GM21528 (cell line): Measurements from ENCODE around the gene RPS16.
A peak's percentile ranks its signal among the peaks of the same experiment; 100 is the strongest.
"Not testable (repeated sequence)": the region's sequence is repeated elsewhere in the genome, so short reads cannot be mapped to it uniquely, and the experiment has no call there.

Experiments used
- ATAC-seq: cut with Tn5 transposase; IDR thresholded peaks from one replicate; pipeline ENCODE4 v1.9.1; 2021; ENCODE audit warnings: mild to moderate bottlenecking, moderate library complexity; ENCODE audit not compliant: unreplicated experiment, low FRiP score

RPS16 gene

DNA sequence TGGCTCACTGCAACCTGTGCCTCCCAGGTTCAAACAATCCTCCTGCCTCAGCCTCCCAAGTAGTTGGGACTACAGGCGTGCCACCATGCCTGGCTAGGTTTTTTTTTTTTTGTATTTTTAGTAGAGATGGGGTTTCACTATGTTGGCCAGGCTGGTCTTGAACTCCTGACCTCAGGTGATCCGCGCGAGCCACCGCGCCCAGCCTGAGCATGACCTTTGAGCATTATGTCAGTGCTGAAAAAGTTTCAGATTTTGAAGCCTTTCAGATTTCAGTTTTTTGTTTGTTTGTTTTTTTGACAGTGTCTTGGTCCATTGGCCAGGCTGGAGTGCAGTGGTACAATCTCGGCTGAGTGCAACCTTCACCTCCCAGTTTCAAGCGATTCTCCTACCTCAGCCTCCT lies 15.5 kb upstream of the RPS16 start:
- not testable (repeated sequence) for ATAC-seq

DNA sequence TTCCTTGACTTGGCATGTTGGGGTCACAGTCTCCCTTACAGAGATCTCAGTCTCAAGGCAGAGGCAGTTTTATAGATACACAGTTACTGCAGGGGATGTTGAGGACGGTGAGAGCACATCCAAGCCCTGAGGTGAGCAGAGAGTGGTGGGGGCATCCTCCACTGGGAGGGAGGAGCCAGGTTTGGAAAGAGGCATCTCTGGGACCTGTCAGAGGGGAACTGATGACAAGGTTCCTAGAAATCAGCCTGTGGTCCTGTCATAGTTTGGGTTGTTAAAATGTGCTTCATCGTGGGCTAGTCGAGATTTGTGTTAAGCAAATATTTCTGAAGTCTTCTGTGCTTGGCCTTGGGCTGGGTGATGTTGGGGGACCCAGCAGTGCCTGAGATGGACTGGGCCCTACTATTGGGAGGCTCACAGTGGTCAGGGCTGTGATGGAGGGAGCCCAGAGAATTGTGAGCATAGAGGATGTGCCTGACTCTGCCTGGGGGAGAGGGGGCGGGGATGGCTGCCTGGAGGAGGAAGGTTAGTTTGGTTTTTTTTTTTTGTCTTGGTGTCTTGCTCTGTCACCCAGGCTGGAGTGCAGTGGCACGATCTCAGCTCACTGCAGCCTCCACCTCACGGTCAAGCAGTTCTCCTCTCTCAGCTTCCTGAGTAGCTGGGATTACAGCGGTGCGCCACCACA lies 13.5 kb upstream of the RPS16 start:
- ATAC-seq: no peak

DNA sequence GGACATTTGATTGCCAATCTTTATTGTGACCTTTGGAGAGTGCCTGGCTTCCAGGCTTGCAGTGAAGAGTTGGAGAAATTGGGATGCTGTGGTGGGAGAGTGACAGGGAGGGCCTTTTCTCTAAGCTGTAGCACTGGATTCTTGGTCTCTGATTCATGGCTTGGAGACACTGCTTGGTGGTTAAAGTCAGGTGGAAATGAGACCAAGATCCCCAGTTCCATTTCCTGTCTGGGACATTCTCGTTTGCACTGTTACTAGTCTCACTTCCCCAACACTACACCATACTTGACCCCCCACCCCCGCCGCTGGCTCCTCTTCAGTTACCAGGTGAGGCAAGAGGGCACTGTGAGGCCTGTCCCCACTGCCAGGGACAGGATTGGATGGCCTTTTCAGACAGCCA lies 12.5 kb upstream of the RPS16 start:
- ATAC-seq: no peak

DNA sequence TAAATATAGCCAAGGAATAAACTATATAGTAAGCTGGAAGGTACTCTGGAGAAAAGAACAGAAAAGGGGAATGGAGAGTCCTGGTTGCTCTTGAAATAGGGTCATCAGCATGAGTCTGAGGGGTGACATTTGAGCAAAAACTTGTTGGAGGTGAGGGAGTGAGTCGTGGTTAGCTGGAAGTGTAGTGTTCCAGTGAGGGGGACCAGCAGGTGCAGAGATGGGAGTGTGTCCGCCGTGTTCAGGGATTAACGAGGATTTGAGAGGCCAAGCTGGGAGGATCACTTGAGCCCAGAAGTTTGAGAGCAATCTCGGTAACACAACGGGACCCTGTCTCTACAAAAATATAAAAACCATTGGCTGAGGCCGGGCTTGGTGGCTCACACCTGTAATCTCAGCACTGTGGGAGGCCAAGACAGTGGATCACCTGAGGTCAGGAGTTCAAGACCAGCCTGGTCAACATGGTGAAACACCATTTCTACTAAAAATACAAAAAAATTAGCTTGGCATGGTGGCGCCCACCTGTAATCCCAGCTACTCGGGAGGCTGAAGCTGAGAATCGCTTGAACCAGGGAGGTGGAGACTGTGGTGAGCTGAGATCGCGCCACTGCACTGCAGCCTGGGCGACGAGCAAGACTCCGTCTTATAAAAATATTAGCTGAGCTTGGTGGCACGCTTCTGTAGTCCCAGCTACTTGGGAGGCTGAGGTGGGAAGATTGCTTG lies 10.8 kb upstream of the RPS16 start:
- no peak for ATAC-seq

DNA sequence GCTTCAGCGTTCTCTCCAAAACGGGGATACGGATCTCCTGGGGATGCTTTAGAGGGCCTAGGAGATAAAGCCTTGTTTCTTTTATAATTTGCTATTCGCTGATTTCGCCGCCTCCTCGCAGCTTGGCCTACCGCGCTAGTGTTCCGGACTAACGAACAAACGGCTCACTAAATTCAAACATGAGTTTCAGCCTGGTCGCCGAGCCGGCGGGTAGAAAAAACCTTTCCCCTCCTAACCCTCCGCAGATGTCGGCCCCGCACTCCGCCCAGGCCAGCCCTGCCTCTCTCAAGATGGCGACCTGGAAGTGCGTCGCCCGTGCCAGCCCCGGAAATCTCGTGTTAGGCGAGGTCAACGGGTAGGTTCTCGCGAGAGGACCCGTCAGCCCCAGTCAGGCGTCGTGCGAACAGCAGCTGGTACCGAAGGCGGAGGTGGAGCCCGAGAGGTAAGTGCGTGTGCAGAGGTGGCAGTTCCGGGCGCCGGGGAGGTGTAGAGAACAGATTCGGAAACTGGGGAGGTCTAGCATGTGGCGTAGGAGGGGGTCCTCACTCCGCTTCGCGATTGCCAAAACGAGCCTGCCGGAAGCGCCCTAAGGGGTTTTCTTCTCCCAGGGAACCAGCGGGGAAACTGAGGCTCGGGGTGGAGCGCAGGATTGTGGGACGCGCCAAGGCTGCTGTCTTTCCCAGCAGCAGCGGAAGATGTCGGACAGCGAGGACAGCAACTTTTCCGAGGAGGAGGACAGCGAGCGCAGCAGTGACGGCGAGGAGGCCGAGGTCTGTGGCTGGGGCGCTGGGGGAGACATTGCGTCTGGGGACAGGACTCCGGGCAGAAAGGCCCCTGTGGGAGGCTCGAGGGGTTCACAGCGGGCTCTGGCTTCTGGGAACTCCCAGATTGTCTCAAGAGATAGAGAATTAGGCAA lies 9.7 kb upstream of the RPS16 start, which contains the start of gene SUPT5H:
SUPT5H (plus strand) TSS at position 387 of the 916 bp plus-strand sequence; CDS start at position 696, 309 bp downstream.
- peak; percentile 74 for ATAC-seq

DNA sequence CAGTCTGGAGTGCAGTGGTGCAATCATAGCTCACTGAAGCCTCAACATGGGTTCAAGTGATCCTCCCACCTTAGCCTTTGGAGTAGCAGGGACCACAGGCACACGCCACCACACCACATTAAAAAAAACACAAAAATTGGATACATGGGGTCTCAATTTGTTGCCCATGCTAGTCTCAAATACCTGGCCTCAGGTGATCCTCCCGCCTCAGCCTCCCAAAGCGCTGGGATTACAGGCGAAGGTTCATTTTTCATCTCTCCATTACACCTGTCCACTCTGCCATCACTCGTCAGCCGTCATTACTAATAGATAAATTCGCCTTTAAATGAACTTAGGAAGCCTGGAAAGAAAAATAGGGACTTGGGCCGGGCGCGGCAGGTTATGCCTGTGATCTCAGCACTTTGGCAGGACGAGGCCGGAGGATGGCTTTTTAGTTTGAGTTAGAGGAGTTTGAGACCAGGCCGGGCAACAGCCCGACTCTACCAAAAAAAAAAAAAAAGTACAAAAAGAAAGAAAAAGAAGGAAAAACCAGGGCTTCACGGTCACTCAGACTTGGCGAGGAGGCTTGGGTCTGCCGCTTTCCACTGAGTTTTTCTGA lies 8.9 kb upstream of the RPS16 start:
- no peak for ATAC-seq

DNA sequence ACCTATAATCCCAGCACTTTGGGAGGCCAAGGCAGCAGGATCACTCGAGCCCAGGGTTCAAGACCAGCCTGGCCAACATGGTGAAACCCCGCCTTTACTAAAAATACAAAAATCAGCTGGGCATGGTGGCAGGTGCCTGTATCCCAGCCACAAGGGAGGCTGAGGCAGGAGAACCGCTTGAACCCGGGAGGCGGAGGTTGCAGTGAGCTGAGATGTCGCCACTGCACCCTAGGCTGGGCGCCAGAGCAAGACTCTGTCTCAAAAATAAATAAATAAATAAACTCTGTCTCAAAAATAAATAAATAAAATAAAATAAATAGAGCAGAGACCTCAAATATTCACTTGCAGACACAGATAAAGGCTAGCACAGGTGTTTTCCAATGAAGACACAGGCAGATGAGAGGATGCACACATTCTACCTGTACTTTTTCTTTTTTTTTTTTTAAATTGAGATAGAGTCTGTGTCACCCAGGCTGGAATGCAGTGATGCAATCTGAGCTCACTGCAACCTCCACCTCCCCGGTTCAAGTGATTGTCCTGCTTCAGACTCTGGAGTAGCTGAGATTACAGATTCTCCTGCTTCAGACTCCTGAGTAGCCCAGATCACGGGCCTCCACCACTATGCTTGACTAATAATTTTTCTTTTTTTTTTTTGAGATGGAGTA lies 2.7 kb upstream of the RPS16 start:
- no peak for ATAC-seq

DNA sequence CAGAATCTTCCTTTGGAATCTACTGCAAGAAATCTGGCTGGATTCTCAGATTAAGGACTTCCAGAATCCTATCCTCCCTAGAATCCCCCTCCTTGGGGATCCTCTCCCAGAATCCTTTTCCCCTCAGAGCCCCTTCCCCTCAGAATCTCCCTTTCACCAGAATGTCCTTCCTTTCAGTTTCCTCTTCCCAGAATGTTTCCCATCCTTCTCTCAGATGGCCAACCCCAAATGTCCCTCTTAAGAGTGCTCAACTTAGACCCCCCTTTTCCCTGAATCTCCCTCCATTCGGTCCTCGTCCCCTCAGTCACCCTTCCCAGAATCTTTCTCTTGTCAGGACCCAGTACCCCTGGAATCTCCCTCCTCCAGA lies 584 bp upstream of the RPS16 start:
- ATAC-seq: no peak

DNA sequence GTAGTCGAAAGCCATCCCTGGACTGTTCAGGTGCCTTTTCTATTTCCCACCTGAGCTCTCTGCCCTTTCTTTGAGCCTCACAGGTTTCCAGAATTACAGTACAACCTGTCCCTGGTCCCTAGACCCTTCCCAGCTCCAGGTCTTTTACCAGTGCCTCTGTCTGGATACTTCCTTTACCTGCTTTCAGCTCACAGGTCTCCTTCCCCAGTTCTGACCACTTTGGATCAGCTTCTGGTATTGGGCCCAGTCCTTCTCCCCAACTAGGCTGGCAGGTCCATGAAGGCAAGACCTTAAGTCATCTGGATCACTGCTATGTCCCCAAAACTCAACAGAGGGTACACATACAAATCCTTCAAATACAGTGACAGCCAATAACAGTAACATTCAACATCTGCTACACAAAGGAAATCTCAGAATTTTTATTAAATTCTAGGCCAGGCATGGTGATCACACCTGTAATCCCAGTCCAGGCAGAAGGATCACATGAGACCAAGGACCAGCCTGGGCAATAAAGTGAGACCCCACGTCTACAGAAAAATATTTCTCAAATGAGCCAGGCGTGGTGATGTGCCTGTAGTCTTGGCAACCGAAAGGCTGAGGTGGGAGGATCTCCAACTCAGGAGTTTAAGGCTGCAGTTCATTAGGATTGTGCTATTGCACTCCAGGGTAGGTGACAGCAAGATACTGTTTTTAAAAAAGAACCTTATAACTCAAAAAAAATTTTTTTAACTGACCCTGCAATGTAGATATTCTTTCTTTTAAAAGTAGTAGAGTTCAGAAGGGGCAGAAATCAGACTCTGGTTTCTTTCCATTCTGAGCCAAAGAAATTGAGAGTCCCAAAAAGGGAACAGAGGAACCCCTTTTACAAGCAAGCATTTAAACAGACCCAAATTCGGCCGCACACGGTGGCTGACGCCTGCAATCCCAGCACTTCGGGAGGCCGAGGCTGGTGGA lies 1.3 kb downstream of the RPS16 start:
- no peak for ATAC-seq

DNA sequence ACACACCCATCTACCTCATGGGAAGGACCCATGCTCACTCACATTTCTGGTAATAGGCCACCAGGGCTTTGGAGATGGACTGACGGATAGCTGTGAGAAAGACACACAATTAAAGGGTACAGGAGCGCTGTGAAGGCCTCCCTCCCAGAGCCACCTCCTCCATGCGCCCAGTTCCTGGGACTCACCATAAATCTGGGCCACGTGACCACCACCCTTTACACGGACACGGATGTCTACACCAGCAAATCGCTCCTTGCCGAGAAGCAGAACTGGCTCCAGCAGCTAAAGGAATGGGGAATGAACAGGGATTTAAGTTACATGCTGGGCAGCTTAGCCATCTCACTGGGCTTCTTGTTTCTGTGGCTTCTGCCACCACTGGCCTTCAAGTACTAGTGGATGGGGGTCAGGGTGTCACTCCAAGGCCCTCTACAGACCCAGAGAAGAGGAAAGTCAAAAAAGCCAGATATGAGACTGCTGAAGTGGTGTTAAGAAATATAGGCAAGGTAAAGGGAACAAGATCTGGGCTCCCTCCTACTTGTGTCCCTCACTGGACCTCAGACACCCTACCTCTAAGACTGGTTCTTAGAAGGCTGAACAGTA lies 2.2 kb downstream of the RPS16 start:
- ATAC-seq: no peak

DNA sequence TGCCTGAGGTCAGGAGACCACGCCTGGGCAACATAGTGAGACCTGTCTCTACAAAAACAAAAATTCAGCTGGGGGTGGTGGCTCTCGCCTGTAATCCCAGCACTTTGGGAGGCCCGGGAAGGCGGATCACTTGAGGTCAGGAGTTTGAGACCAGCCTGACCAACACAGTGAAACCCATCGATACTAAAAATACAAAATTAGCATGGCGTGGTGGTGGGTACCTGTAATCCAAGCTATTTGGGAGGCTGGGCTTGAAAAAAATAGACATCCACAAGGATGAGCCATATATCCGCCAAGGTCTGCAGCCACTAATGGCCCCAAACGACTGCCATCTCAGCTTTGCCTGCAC lies 3.1 kb downstream of the RPS16 start:
- ATAC-seq: no peak

DNA sequence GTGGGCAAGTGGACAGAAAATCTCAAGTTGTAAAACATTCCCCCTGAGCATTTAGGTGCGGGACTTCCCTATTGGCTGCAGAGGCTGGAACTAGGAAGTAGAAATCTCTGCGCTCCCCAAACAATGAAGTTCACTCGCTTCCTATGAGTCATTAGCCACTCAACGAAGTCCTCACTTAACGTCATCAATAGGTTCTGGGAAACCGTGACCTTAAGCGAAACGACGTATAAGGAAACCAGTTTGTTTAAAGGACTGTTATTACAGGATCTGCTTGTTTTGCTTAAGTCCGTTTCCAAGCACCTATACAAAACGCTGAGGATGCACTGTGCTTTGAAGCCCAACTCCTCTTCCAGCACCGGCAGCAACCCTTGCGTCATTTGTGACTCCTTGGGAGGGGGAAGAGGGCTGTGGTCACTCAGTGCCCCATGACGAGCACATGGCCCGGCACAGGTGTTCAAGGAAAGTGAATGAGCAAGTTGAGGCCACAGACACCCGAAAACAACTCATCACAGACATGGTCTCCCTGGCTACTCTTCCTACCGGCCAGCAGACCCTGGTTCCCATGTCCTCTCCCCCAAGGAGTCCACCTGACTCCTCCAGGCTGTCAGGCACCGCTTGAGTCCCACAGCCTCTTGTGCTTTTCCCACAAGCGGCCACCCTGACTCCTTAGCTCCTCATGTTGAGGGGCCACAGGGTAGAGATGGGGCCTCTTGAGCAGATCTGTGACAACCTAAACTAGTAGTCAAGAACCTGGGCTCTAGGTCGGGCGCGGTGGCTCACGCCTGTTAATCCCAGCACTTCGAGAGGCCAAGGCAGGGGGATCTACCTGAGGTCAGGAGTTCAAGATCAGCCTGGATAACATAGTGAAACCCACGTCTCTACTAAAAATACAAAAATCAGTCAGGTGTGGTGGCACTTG lies 4.8 kb downstream of the RPS16 start:
- ATAC-seq: no peak

DNA sequence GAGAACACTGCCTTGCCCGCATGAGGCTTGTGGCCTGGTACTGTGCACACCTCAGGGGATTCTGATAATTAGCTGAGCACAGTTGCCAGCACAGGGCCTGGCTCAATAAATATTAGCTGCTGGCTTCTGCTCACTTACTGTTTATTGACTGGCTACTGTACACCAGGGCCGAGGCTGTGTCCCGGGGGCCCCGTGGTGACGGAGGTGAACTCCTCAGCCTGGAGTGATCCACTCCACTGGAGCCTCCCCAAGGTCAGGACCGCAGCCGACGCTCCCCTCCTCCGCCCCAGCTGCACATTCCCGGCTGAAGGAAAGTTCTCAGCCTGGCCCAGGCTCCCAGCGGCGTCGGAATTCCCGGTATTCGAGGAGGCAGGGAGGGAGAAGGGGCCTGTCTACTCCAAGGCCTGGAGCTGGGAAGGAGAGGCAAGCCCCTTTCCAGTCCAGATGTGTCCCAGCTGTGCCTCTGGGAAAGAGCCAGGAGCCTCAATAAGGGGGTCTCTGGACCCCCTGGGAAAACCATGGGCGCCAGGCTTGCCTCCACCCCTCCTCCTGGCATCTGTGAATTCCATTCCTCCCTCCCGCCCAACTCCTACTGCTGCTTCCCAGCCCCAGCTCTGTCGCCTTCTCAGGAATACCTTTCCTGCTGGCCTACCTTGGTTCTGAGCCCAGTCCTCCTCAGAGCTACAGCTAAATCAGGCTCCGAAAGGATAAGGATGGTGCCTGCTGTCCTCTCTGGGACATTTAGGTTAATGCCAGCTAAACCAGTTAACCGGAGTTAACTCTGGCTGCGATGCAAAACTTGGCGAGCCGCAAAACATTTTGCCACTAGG lies 7.3 kb downstream of the RPS16 start:
- ATAC-seq: no peak

DNA sequence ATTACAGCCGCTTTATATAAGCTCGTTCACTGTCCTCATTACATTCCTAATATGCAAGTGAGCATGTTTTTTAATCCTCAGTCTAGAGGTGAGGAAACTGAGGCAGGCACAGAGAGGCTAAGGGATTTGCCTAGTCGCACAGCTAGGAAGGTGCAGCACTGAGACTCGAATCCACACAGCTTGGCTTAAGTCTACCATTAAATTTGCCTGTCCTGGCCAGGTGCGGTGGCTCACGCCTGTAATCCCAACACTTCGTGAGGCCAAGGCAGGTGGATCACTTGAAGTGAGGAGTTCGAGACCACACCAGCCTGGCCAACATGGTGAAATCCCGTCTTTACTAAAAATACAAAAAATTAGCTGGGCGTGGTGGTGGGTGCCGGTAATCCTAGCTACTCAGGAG lies 8.0 kb downstream of the RPS16 start:
- ATAC-seq: no peak

DNA sequence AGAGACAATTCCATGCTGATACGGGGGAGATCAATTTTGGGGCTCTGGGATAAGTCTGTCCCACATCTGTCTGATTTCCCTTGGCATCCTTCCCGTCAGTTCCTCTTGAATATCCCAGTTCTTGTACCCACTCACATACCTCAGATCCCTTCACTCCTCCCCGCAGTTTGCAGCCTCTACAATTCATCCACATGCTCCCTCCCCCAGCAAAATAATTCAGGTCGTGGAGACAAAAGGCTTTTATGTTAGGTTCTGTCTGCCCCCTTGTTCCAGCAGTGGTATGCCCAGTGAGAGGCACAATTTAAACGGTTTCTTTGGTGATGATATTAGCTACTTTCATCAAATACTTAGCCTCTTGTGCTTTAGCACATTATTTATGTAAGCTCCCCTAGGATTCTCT lies 9.6 kb downstream of the RPS16 start:
- no peak for ATAC-seq

DNA sequence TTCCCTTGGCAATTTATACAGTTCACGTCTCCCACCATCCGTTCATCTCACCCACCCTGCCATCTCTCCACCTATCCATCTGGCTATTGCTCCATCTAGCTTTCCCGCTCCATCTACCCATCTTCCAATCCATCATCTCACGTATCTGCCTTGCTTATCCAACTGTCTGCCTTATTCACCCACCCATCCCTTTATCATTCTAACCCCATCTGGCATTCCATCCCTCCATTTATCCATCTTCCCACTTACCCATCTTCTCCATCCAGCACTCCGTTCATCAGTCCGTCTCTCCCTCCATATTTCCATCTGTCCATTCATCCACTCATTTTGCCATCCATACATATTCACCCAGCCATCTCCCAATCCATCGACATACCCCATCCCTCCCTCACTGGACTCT lies 10.0 kb downstream of the RPS16 start:
- no peak for ATAC-seq

DNA sequence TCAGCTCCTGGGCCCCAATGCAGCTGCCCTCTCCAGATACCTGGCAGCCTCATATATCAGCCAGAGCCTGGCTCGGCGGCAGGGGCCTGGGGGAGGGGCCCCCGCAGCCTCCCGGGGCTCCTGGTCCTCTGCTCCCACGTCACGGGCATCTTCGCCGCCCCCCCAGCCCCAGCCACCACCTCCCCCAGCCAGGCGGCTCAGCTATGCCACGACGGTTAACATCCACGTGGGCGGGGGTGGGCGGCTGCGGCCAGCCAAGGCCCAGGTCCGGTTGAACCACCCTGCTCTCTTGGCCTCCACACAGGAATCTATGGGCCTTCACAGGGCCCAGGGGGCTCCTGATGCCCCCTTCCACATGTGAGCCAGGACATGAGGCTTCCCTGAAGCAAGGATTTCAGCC lies 10.8 kb downstream of the RPS16 start:
- ATAC-seq: no peak
